ENCODE measurements around the gene LSM5. TPM values are rescaled to one million over a fixed set of nuclear protein-coding genes. Genes with fewer than 3 reads are reported as not detected.
A peak's percentile ranks its signal among the peaks of the same experiment; 100 is the strongest.

The LSM5 gene
- total RNA-seq (2011; cell fraction: chromatin; rRNA removed; ENCODE audit: low replicate concordance), result 16.0 and 52.2 TPM in 2 replicates
- total RNA-seq (2011; cell fraction: nucleolus; rRNA removed), result 18.8 and 22.8 TPM in 2 replicates
- 52.5 and 85.3 TPM in 2 replicates for total RNA-seq (2011; cell fraction: nucleoplasm; rRNA removed)
- 36.3 and 45.8 TPM in 2 replicates for total RNA-seq (2014; rRNA removed)
- total RNA-seq (2014; rRNA removed; fragmentation: Illumina TruSeq; extraction: Trizol), result 232 and 260 TPM in 2 replicates
- total RNA-seq (2015; rRNA removed; fragmentation: Illumina TruSeq; extraction: Trizol), result 92.9 and 111 TPM in 2 replicates
- 124 and 142 TPM in 2 replicates for total RNA-seq (2021)
- 79.9 and 153 TPM in 2 replicates for polyA plus RNA-seq (2011; rRNA removed)
- polyA plus RNA-seq (2011; cell fraction: cytosol; rRNA removed), result 7.1 and 54.4 TPM in 2 replicates
- 25.4 and 34.2 TPM in 2 replicates for polyA plus RNA-seq (2011; cell fraction: nucleus; rRNA removed)
- 136 and 164 TPM in 2 replicates for polyA plus RNA-seq (2012)
- polyA plus RNA-seq (2014; fragmentation: Illumina TruSeq; extraction: Trizol), result 202 and 243 TPM in 2 replicates
- polyA plus RNA-seq (2014; fragmentation: Nextera tagmentation; extraction: Ambion mirVana), result 100 to 1,000 TPM; 513 to 620 TPM
- 165 and 186 TPM in 2 replicates for polyA plus RNA-seq (2014; rRNA removed)
- 45.4 and 47.6 TPM in 2 replicates for polyA minus RNA-seq (2011; rRNA and poly(A)+ RNA removed)
- 11.6 and 15.8 TPM in 2 replicates for polyA minus RNA-seq (2011; cell fraction: cytosol; rRNA and poly(A)+ RNA removed)
- 24.8 and 33.9 TPM in 2 replicates for polyA minus RNA-seq (2011; cell fraction: nucleus; rRNA and poly(A)+ RNA removed)
- Bru-seq, nascent RNA, result percentile 93 among the genes with signal in this experiment
- percentile 86 among the genes with signal in this experiment for BruChase-seq, experiment 1, labeled RNA remaining after a 2-hour chase
- BruChase-seq, experiment 2, labeled RNA remaining after a 6-hour chase, result percentile 87 among the genes with signal in this experiment
- long read RNA-seq, experiment 1, transcript LSM5-208 (5 exons, 2,258 nt), result major isoform, 177 of 207 reads
- long read RNA-seq, experiment 1, partial matches to known transcripts, result 7 of 207 reads
- long read RNA-seq, experiment 1, other reads (novel, unspliced or antisense), result 12 of 207 reads
- long read RNA-seq, experiment 2, transcript LSM5-208 (5 exons, 2,258 nt), result major isoform, 68 of 112 reads
- long read RNA-seq, experiment 2, partial matches to known transcripts, result 15 of 112 reads
- long read RNA-seq, experiment 2, other reads (novel, unspliced or antisense), result 25 of 112 reads
- long read RNA-seq, experiment 3, transcript LSM5-208 (5 exons, 2,258 nt), result major isoform, 154 of 172 reads
- long read RNA-seq, experiment 3, partial matches to known transcripts, result 0 of 172 reads
- long read RNA-seq, experiment 3, other reads (novel, unspliced or antisense), result 12 of 172 reads

GRCh38 chr7:32490127-32490796, at the start of gene LSM5:
Gene LSM5, minus strand, starts transcription at chr7:32490380. Its CDS starts 15 bp downstream, at chr7:32490365.
- Histone ChIP-seq H4K20me1 (replicated peaks; ENCODE audit: control insufficient read depth, insufficient read depth, low read length) (no peaks in the 10 kb centered on the region), H3K9me3 (replicated peaks; ENCODE audit: control insufficient read depth, insufficient read depth, low read depth, low read length) (no peaks in the 10 kb centered on the region), H2AFZ (ENCODE audit: low read depth, low read length) (peak within 1 kb of the TSS; percentile 87), H3K9me1 (ENCODE audit: control insufficient read depth, insufficient read depth, low read length) (no peaks in the 10 kb centered on the region), H3K4me1 (replicated peaks in 1 of 2; ENCODE audit: control insufficient read depth in 2 of 2, insufficient read depth in 2 of 2, low read length in 2 of 2) (peaks cover 0 to 3% of the 10 kb centered on the region in 2 experiments; a peak in 2 of 5 replicates), H3K4me3 (peak within 1 kb of the TSS; percentile 62), H3K79me2 (ENCODE audit: control insufficient read depth, insufficient read depth, low read length) (peaks cover 29% of the 10 kb centered on the region), H3K4me2 (ENCODE audit: insufficient read depth, low read length) (peak within 1 kb of the TSS; percentile 96), H3K27ac (ENCODE audit: extremely low read depth, low read depth, low read length) (peak within 1 kb of the TSS; percentile 81), H3K36me3 (ENCODE audit: control insufficient read depth, insufficient read depth, low read length) (peaks cover 33% of the 10 kb centered on the region; the same call in 2 of the 3 replicates), H3K27me3 (ENCODE audit: control insufficient read depth in 2 of 2, insufficient read depth in 2 of 2, low read length in 2 of 2) (no peaks in the 10 kb centered on the region), H3K9ac (ENCODE audit: insufficient read depth in 1 of 2, low read depth in 2 of 2, low read length in 2 of 2) (peak within 1 kb of the TSS; percentile 88 to 95)
- intact Hi-C loops (cut with micrococcal nuclease), result loop anchor here (2.0 to 10.0 kb wide), 5 partner anchors 62 to 575 kb away; partner anchors contain the start of genes KBTBD2 and NT5C3A
- DNase-seq (ENCODE audit: extremely low read depth in 1 of 4, low spot score in 3 of 4) (peak; percentile 71 to 97 (median 77)), ATAC-seq (peak; percentile 87), FAIRE-seq (peak; percentile 91)
- no TSS peak for BruUV-seq (replicated peaks)
- ChIA-PET POLR2A (interaction anchor here (0.6 to 1.7 kb wide), 9 partner anchors 9 to 778 kb away, joined by 3 to 5 read pairs (median 3); partner anchors contain the start of gene FKBP9), CTCF (ENCODE audit: low intra/inter-chr PET ratio) (no interaction called here)
- under 1% methylated on average over 36 of the region's 38 CpGs for WGBS (ENCODE audit: insufficient coverage, low coverage, missing lambda C conversion rate)
- in situ Hi-C loops (cut with MboI), result no loop called here
- TF ChIP-seq CREB1 (IDR thresholded peaks at IDR 0.05) (peak; percentile 63; the same call in 1 of the 2 replicates), CREB1 (CRISPR knock-in tag; IDR thresholded peaks at IDR 0.05) (peak; percentile 75), RB1 (IDR thresholded peaks at IDR 0.05; ENCODE audit: low read depth) (peak; percentile 88), KDM5B (IDR thresholded peaks at IDR 0.05; ENCODE audit: insufficient replicate concordance, low read depth, low read length) (peak; percentile 87), MTA2 (IDR thresholded peaks at IDR 0.05; ENCODE audit: low read depth) (no peak), ZFX (CRISPR knock-in tag; IDR thresholded peaks at IDR 0.05) (peak; percentile 99), NCOR1 (IDR thresholded peaks at IDR 0.05) (peak; percentile 50), AFF1 (IDR thresholded peaks at IDR 0.05; ENCODE audit: low read depth in 1 of 2, partially characterized antibody in 2 of 2) (no peak), CGGBP1 (CRISPR knock-in tag; IDR thresholded peaks at IDR 0.05) (no peak), ARNT (IDR thresholded peaks at IDR 0.05) (peak in 1 of 2 experiments; percentile 35; a peak in 1 of 4 replicates)

Data from K562 (cell line).